ENCODE results near the gene LRRC3B.
"Not testable (repeated sequence)": the region's sequence is repeated elsewhere in the genome, so short reads cannot be mapped to it uniquely, and the experiment has no call there.

LRRC3B gene, protein sequence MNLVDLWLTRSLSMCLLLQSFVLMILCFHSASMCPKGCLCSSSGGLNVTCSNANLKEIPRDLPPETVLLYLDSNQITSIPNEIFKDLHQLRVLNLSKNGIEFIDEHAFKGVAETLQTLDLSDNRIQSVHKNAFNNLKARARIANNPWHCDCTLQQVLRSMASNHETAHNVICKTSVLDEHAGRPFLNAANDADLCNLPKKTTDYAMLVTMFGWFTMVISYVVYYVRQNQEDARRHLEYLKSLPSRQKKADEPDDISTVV

DNA sequence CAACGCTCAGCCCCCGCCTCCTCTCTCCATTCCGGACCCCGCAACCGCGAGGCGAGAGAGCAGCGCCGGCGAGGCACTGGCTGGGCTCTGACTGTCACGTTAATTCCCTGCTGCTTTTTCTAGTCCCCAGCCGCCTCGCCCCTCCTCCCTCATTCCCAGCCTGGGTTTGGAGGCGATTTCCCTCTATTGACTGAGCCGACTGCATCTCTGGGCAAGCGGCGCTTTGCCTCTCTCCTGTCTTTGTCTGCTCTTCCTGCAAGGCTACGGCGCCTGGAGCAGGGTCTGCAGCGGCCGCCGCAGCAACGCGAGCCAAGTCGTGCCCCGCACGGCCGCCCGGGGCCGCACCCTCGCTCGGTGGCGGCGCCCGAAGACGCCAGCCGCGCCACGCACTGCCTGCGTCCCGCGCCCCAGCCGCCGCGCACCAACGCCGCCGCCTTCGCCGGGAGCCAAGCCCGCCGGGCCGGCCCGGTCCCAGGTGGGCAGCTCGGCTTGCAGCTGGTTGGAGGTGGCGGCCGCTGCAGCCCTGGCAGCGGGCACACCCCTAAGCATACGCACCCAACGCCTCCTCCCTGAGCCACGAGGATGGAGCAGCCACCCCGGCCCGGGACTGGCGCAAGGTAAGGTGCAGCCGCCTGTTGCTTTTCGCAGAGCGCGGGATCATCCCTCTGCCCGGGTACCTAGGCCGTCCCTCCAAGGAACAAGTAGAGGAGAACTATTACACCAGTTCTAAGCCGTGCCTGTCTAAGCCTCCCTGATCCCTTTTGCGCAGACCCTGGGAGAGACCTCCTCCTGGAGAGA, at the start of gene LRRC3B:
Gene LRRC3B (plus strand): TSS at position 152 of the 798 bp plus-strand sequence. CDS start 86,901 bp downstream, outside the sequence.
- no peak for DNase-seq (ENCODE audit: low read depth)

- no peak for DNase-seq (ENCODE audit: low read depth)
Observed at GRCh38 chr3:26574766-26575165, 47.8 kb upstream of the LRRC3B start.

- DNase-seq (ENCODE audit: low read depth) = no peak
Observed at GRCh38 chr3:26579116-26579515, 43.5 kb upstream of the LRRC3B start.

GRCh38 chr3:26587571-26587970, 35.0 kb upstream of the LRRC3B start:
- DNase-seq (ENCODE audit: low read depth) = no peak

- no peak for DNase-seq (ENCODE audit: low read depth)
Observed at GRCh38 chr3:26588931-26589330, 33.6 kb upstream of the LRRC3B start.

GRCh38 chr3:26589678-26590077, 32.9 kb upstream of the LRRC3B start:
- DNase-seq (ENCODE audit: low read depth) = no peak

- no peak for DNase-seq (ENCODE audit: low read depth)
Observed at GRCh38 chr3:26590919-26591484, 31.6 kb upstream of the LRRC3B start.

- DNase-seq (ENCODE audit: low read depth) = no peak
Observed at GRCh38 chr3:26591926-26592325, 30.6 kb upstream of the LRRC3B start.

GRCh38 chr3:26592451-26592850, 30.1 kb upstream of the LRRC3B start:
- DNase-seq (ENCODE audit: low read depth) = no peak

DNA sequence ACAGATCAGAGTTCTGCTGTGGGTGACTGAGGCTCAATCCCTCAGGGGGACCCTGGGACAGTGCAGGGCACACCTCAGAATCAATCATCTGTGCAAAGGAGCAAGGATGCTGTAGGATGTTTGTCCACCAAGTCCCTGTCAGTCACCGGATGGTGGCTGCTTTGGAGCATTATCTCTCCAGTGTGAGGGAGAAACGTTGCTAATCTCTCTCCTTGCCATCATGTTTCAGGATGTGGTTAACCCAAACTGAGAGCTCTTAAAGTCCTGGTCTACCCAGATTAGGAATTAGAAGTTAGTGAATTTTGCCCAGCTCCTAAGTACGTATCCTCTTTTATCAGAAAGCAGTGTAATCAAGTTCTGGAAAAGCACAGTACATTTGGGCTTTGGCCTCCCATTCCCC, 26.2 kb upstream of the LRRC3B start:
- no peak for DNase-seq (ENCODE audit: low read depth)

DNA sequence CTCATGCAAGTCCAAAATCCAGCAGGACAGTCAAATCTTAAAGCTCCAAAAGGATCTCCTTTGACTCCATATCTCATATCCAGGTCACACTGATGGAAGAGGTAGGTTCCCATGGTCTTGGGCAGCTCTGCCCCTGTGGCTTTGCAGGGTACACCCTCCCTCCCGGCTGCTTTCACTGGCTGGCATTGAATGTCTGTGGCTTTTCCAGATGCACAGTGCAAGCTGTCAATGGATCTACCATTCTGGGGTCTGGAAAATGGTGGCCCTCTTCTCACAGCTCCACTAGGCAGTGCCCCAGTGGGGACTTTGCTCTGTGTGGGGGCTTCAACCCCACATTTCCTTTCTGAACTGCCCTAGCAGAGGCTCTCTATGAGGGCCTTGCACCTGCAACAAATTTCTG, 19.3 kb upstream of the LRRC3B start:
- DNase-seq (ENCODE audit: low read depth) = not testable (repeated sequence)

GRCh38 chr3:26603771-26604170, 18.8 kb upstream of the LRRC3B start:
- DNase-seq (ENCODE audit: low read depth) = not testable (repeated sequence)

GRCh38 chr3:26614006-26614685, 8.4 kb upstream of the LRRC3B start:
- DNase-seq (ENCODE audit: low read depth) = no peak

- DNase-seq (ENCODE audit: low read depth) = no peak
Observed at GRCh38 chr3:26621176-26621575, 1.4 kb upstream of the LRRC3B start.

DNA sequence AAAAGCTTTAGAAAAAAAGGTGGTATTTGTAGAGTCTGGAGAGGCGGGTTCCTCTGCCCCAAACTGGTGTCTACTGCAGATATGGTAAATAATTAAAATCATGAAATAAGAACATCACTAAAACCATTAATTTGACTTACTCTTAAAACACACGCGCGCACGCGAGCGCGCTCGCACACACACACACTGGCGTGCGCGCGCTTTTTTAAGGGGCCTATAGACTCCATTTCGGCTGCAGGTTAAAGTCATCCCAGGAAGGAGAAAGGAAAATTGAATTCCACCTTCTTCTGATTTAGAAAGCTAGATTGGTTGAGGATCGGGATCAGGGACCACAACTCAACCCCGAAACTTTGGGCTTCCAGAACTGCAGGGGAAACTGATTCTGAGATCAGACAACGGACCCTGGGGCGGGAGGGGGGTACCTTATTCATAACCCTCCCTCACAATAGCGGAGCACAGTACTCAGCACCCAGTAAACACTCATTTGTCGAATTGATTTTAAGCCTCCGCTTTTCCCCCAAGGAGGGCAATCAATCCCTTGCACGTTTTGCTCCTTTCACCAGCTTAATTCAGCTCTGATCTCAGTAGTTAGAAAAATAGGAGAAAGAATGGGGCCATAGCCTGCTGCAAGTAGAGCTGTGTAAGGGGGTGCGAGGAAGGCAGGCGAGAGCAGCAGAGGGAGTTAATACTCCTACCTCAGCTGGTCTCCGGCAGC, 509 bp upstream of the LRRC3B start:
- DNase-seq (ENCODE audit: low read depth) = no peak

- DNase-seq (ENCODE audit: low read depth) = no peak
Observed at GRCh38 chr3:26623419-26624208, 1.0 kb downstream of the LRRC3B start.

DNA sequence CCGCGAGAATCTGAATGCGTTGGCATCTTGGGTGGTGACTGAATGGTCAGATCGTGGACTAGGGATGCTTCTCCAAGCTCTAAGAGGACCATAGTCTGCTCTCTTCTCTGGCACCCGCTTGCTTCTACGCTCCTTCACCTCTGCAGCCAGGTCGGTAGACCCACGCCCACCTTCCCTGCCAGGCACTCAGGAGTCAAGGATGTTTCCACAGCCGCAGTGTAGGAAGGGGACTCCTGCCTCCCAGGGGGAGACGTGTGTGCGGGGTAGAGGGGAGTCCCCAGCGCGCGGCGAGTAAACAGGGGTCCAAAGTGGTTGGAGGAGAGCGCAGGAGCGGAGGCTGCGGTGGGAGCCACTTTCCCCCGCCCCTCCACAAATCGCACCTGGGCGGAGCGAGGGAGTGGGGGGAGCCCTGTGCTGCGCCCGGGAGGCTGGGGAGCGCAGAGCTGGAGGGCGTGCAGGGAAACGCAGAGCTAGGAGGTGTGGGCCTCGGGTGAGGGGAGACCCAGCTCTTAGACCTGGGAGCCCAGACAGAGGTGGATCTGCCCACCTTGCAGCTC, 1.7 kb downstream of the LRRC3B start:
- no peak for DNase-seq (ENCODE audit: low read depth)

GRCh38 chr3:26625187-26625586, 2.6 kb downstream of the LRRC3B start:
- no peak for DNase-seq (ENCODE audit: low read depth)

GRCh38 chr3:26627080-26627479, 4.5 kb downstream of the LRRC3B start:
- no peak for DNase-seq (ENCODE audit: low read depth)

DNA sequence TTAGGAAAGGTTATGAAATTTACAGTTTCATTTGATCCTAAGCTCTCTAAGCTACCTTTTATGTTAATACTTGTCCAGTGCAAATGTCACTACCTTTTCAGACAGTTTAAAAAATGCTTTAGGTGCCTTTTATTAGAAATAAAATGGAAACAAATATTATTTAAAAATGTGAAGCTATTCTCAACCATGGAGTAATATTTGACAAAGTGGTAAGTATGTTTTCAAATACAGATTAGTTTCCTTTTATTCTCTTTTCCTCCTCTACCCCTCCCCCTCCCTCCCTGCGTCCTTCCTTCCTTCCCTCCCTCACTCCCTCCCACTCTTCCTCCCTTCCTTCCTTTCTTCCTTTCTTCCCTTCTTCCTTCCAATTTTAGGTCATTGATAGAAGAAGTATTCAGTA, 6.3 kb downstream of the LRRC3B start:
- no peak for DNase-seq (ENCODE audit: low read depth)

All from stromal cell of bone marrow (primary cell).